ENCODE data around the gene PSD2. TPM values are rescaled to one million over a fixed set of nuclear protein-coding genes. Genes with fewer than 3 reads are reported as not detected.

The PSD2 gene
- total and polyA plus RNA-seq, 2 of the 13 experiments (the other 11 are each of a cell fraction or from before 2014, with no cell fraction given) = 0.07 TPM; not detected in 1

GRCh38 chr5:139842321-139842720 is 46.7 kb downstream of the PSD2 start (continued):
- no peak for TF ChIP-seq ZNF800 (CRISPR knock-in tag; IDR thresholded peaks at IDR 0.05)
- TF ChIP-seq ZKSCAN5 (CRISPR knock-in tag; IDR thresholded peaks at IDR 0.05) = no peak
- TF ChIP-seq SNAI1 (CRISPR knock-in tag; IDR thresholded peaks at IDR 0.05; ENCODE audit: borderline replicate concordance) = no peak

DNA sequence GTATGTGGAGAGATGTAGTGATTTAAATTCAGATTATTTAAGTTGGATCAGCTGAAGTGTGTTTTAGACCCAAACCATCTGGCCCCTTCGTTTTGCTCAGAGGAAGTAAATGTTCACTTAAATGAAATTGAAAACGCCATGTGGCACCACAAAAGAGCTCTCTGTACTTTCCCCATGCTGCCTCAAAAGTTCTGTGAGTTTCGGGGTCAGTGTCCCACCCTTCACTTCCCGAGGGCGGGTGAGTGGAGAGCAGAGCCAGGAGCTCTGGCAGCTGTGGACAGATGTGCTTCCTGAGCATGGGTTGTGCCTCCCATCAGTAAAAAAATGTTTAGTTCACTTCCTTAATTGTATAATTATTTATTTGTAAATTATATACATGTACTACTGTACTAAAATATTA is 48.4 kb downstream of the PSD2 start:
- CTCF ChIA-PET (ENCODE audit: low intra/inter-chr PET ratio, low total read pairs) = interaction anchor here (0.6 to 2.5 kb wide), 2 partner anchors 20 to 57 kb away, joined by 3 to 32 read pairs; no protein-coding TSS in a partner anchor
- H3K36me3 ChIP-seq (replicated peaks in 1 of 2; ENCODE audit: control insufficient read depth in 1 of 2, insufficient read depth in 2 of 2, low read length in 2 of 2) = no peaks in the 10 kb centered on the region
- no peaks in the 10 kb centered on the region for H4K20me1 ChIP-seq (ENCODE audit: insufficient read depth, low read length)
- no TSS peak for BruUV-seq (replicated peaks)
- intact Hi-C loops (cut with micrococcal nuclease; ENCODE audit: unreplicated experiment) = loop anchor here (1.0 to 10.0 kb wide), 2 partner anchors 57 to 209 kb away; no protein-coding TSS in a partner anchor
- H3K9ac ChIP-seq (ENCODE audit: insufficient read depth, low read depth, low read length) = no peak overlapping the region
- FAIRE-seq (no peak), DNase-seq (ENCODE audit: low spot score) (no peak), ATAC-seq (no peak)
- peaks cover 6 to 46% of the 10 kb centered on the region in 2 experiments; a peak in 3 of 5 replicates for H3K27me3 ChIP-seq (ENCODE audit: control insufficient read depth in 1 of 2, insufficient read depth in 2 of 2, low read length in 2 of 2)
- no peaks in the 10 kb centered on the region for H3K79me2 ChIP-seq (ENCODE audit: insufficient read depth, low read length)
- POLR2A ChIA-PET = no interaction called here
- H2AFZ ChIP-seq (ENCODE audit: low read length) = no peak overlapping the region
- WGBS (ENCODE audit: low lambda C conversion rate) = 20% methylated on average over 5 of the region's 5 CpGs
- in situ Hi-C loops (cut with HindIII; ENCODE audit: extremely low pct_ligation_motif_present, low pct_unique_long_range_greater_than_20kb) = loop anchor here (5.0 kb wide), 1 partner anchor 57 kb away; no protein-coding TSS in a partner anchor
- H3K4me1 ChIP-seq (ENCODE audit: insufficient read depth, low read length) = no peaks in the 10 kb centered on the region
- H3K27ac ChIP-seq (ENCODE audit: extremely low read length, insufficient read depth, low read length) = no peak overlapping the region
- H3K4me3 ChIP-seq (replicated peaks in 1 of 3; ENCODE audit: insufficient read depth in 1 of 3, low read depth in 2 of 3, low read length in 3 of 3) = no peak overlapping the region
- TF ChIP-seq ZKSCAN1 (IDR thresholded peaks at IDR 0.05; ENCODE audit: low read length) (no peak), SAP130 (CRISPR knock-in tag; IDR thresholded peaks at IDR 0.05; ENCODE audit: low read depth) (no peak), SIX4 (CRISPR knock-in tag; IDR thresholded peaks at IDR 0.05) (no peak), ZNF3 (CRISPR knock-in tag; IDR thresholded peaks at IDR 0.05) (no peak), RNF2 (conservative IDR thresholded peaks at IDR 0.05; ENCODE audit: low read depth) (no peak), GMEB1 (CRISPR knock-in tag; IDR thresholded peaks at IDR 0.05; ENCODE audit: borderline replicate concordance) (no peak)
- TF ChIP-seq, protein P1, sequence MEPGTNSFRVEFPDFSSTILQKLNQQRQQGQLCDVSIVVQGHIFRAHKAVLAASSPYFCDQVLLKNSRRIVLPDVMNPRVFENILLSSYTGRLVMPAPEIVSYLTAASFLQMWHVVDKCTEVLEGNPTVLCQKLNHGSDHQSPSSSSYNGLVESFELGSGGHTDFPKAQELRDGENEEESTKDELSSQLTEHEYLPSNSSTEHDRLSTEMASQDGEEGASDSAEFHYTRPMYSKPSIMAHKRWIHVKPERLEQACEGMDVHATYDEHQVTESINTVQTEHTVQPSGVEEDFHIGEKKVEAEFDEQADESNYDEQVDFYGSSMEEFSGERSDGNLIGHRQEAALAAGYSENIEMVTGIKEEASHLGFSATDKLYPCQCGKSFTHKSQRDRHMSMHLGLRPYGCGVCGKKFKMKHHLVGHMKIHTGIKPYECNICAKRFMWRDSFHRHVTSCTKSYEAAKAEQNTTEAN (CRISPR knock-in tag; conservative IDR thresholded peaks at IDR 0.05) = no peak
- TF ChIP-seq, protein P2, sequence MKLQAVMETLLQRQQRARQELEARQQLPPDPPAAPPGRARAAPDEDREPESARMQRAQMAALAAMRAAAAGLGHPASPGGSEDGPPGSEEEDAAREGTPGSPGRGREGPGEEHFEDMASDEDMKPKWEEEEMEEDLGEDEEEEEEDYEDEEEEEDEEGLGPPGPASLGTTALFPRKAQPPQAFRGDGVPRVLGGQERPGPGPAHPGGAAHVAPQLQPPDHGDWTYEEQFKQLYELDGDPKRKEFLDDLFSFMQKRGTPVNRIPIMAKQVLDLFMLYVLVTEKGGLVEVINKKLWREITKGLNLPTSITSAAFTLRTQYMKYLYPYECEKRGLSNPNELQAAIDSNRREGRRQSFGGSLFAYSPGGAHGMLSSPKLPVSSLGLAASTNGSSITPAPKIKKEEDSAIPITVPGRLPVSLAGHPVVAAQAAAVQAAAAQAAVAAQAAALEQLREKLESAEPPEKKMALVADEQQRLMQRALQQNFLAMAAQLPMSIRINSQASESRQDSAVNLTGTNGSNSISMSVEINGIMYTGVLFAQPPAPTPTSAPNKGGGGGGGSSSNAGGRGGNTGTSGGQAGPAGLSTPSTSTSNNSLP (IDR thresholded peaks at IDR 0.05; ENCODE audit: low read depth, low read length) = no peak
- H3K9me3 ChIP-seq (ENCODE audit: low read length) = no peaks in the 10 kb centered on the region
- no peak overlapping the region for H3K4me2 ChIP-seq (ENCODE audit: low read depth, low read length)

Measured in HepG2 (cell line).